GM21528 (cell line): Measurements from ENCODE around the gene TNS1.

Experiments used
- ATAC-seq: cut with Tn5 transposase; IDR thresholded peaks from one replicate; pipeline ENCODE4 v1.9.1; 2021; ENCODE audit warnings: mild to moderate bottlenecking, moderate library complexity; ENCODE audit not compliant: unreplicated experiment, low FRiP score

Gene TNS1

DNA sequence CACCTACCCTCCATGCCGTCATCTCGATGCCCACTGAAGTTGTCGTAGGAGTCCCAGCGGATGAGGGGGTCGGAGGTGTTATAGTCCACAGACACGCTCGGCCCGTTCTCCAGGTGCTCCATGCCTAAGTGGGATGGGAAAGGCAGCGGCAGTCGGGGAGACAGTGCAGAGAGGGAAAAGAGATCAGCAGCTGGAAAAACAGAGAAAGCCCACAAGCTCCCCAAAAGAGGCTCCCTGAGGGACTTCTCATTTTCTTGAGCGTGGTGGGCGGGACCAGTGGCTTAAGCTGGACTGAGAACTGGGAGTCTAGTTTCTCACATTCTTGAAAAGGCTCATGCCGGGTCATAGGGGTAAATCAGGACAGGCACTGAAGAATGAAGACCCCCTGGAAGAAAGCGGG lies 121.9 kb downstream of the TNS1 start:
- ATAC-seq, result no peak

DNA sequence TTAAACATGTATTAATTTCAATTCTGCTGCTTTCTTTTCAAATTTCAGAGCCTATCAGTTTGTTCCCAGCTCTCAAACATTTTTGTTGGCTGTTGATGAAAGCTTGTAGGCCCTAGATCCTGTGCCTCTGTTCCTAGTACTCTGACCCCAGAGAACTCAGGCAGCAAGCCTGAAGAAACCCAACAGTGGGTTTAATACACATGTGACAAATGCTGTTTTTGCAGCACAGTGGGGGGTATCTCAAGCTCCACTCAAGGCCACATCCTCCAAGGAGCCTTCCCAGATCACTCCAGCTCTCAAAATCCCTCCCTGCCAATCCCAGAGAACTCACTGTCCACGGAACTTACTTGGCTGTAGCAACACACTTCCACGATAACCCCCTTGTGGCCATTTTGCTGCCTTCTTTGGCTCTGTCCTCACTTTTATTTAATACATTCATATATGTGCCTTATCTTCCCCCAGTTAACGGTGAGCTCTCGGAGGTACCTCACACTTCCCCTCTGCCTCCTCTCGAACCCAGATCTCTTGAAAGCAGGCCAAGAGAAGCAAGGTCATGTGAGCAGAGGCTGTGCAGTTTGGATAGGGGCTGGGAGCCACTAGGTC lies 122.4 kb downstream of the TNS1 start:
- ATAC-seq, result no peak

- no peak for ATAC-seq
These were observed 123.7 kb downstream of the TNS1 start for GRCh38 chr2:217878915-217879590.

GRCh38 chr2:217877866-217878265 lies 124.9 kb downstream of the TNS1 start:
- no peak for ATAC-seq

DNA sequence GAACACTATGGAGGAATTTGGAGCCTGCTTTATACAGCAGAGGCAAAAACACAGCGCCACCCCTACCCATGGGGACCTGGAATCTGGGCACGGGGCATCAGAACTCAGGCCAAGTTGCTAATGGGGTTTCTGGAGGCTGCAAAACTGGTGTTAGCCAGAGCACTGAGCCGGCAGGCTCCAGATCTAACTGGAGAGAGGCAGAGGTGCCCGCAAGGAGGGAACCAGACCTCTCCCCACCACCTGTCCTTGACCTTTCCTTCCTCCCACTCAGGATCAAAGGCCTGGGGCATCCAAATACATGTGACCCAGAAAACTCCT lies 126.6 kb downstream of the TNS1 start:
- ATAC-seq, result no peak

DNA sequence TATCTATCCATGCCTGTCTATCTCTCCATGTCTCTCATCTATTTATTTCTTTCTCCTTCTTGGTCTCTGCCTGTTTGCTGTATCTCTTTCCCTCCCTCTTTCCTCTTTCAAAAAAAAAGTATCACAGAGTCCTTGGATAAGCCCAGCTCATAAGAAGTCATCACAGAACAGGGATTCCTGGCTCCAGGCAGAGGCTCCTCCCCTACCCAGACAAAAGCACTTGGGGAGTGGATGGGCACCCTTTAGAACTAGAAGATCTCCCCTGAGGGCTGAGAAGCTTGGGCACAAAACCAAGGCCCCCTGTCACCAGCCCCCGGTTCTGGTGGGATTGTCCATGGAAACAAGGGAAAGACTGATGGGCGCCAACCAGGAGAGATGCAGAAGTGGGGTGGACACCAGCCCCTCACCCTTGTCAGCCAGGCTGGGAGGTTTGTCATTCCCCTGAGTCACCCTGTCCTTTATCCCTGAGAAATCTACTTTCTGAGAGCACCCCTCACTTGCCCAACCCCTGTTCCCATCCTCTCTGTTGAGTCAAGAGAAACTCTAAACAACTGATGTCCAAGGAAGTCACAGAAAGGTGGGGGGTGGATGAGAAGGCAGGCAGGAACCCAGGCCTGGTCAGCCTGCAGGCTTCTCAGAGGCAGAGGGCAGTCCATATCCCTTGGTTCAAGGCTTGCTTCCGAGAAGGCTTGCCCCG lies 127.1 kb downstream of the TNS1 start:
- no peak for ATAC-seq

- no peak for ATAC-seq
These were observed 127.7 kb downstream of the TNS1 start for GRCh38 chr2:217875138-217875537.

DNA sequence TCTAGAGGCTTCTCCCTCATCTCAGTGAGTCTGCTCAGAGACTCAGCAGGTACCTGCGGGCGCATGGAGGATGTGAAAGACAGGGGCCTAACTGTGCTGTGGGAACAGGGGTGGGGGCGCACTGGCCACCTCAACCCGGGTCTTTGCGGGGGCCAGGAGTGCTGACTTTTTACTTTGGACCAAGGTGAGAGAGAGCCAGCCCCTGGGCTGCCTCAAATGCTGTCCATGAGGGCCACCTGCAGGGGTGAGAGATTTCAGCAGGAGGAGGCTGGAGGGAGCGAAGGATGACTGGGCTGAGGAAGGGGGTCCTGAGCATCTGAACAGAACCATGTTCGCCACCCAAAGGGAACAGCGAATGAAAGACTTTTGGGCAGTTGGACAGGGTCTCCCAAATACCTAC lies 129.4 kb downstream of the TNS1 start:
- ATAC-seq, result no peak

DNA sequence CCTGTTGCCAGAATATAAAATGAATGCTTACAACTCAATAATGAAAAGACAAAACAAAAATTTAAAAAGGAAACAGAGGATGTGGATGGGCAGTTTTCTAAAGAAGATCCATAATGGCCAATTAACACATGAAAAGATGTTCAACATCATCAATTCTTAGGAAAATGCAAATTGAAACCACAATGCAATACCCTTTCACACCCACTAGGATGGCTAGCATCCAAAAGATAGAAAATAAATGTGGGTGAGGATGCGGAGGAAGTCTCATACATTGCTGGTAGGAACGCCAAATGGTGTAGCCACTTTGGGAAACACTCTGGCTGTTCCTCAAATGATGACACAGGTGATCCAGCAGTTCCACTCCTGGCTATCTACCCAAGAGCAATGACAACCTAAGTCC lies 130.5 kb downstream of the TNS1 start:
- no peak for ATAC-seq

DNA sequence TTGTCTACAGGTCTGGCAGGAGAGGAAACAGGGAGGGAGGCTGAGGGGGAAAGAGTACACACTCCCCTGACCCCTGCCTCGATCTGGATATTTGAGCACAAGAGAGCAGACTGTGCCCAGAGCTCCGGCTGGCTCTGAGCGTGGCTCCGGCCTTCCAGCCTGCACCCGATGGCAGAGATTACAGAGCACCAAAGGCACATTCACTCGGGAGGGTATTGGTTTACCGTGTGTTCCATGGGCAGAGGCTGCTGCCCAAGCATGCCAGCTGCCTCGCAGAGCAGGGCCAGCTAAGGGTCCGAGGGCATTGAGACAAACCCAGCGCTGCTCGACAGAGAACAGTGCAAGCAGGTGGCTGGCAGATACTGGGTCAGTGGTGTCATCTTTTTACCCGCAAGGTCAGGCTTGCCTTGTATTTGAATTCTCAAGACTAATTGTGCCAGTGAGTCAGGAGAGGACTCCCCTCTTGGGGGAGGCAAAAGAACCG lies 132.2 kb downstream of the TNS1 start:
- ATAC-seq, result no peak

- ATAC-seq, result no peak
These were observed 133.9 kb downstream of the TNS1 start for GRCh38 chr2:217868911-217869334.

DNA sequence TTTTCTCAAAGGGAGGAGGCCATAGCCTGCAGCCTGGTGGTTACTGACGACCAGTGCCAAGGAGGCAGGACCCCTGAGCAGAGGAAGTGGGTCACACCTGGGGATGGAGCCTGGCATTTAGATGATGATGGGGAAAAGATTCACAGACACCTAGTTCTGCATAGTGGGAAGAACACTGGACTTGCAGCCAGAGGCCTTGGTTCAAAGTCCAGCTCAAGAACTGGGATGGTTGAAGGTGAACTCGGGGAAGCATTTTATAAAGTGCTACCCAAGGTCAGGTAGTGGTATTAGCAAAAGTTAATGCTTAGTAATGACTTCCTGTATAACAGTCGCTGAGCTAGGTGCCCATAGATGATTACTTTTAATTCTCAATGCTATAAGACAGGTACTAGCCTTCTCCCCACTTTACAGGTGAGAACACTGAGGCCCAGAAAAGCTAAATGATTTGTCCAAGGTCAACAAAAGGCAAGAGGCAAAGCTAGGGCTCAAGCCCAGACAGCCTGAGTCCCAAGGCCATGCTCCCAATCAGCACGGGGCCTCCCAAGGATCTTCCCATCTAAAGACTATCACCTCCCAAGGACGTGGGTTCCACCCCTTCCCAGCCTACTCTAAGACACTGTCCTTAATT lies 134.4 kb downstream of the TNS1 start:
- no peak for ATAC-seq

DNA sequence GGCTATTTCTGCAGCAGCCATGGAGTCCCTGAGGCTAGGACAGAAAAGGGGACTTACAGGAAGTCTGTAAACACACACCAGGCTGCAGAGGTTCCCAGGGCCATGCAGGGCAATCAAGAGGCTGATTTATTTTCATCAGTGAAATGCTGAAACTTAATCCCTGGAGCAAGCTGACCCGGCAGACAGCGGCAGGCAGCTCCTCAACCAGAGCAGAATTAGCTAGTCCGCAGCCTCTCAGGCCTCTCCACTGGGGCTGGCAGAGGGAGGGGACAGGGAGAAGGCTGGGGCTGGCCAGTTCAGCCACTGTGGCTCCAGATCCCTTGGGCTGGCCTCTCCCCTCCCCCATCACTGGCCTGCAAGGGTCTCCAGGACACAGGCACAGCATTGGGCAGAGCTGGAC lies 136.3 kb downstream of the TNS1 start:
- ATAC-seq, result no peak

- ATAC-seq, result no peak
These were observed 137.6 kb downstream of the TNS1 start for GRCh38 chr2:217864963-217865772.

GRCh38 chr2:217863883-217864282 lies 138.9 kb downstream of the TNS1 start:
- no peak for ATAC-seq

DNA sequence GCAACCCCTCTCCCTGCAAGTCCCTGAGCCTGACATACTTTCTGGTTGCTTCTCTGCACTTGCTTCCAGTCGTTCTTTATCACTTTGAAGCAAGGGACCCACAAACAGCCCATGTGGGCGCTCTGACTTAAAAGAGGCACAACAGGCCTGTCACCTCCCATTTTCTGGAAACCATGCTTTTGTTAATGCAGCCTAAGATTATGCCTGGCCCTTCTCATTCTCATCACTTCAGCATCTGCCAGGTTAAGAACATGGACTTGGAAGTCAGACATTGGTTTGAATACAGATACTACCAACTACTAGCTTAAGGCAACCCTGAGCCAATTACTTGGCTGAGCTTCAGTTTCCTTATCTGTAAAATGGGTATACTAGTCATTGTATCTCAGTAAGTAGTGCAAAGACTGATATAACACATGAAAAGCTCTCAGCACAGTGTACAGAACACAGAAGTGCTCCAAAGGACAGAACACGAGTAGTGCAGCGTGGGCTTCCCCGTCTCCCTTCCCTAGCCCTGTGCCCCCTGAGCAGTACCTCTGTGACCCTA lies 141.4 kb downstream of the TNS1 start:
- no peak for ATAC-seq

- ATAC-seq, result no peak
These were observed 142.9 kb downstream of the TNS1 start for GRCh38 chr2:217859926-217860325.

- no peak for ATAC-seq
These were observed 144.0 kb downstream of the TNS1 start for GRCh38 chr2:217858519-217859491.
